DND-41 (cell line): Measurements from ENCODE around the gene MRAP.

Source experiments
- ATAC-seq: fragments of 200-7000 bp; cut with Tn5 transposase; 3 replicates; pipeline ENCODE4 v1.9.1; 2021; ENCODE audit warnings: low read depth; ENCODE audit not compliant: insufficient read depth
- DNase-seq: peaks from one replicate; pipeline ENCODE4 v3.0.0-alpha.2; 2020
- H2AFZ ChIP-seq: 2 replicates; pipeline ENCODE4 v1.6.0; 2012; ENCODE audit warnings: low read depth, low read length
- H3K27ac ChIP-seq: 2 replicates; pipeline ENCODE4 v1.5.1; 2012; ENCODE audit warnings: low read length, inconsistent platforms
- H3K27me3 ChIP-seq: fragments of 200-600 bp; sonication (generic); 2 replicates; pipeline ENCODE4 v1.6.0; 2012; ENCODE audit warnings: low read length, mild to moderate bottlenecking, inconsistent platforms; ENCODE audit not compliant: insufficient read depth, poor library complexity
- H3K36me3 ChIP-seq: 2 replicates; pipeline ENCODE4 v1.5.1; 2012; ENCODE audit warnings: low read length, inconsistent platforms; ENCODE audit not compliant: insufficient read depth
- H3K4me1 ChIP-seq: 2 replicates; pipeline ENCODE4 v1.5.1; 2012; ENCODE audit warnings: mild to moderate bottlenecking, low read length; ENCODE audit not compliant: insufficient read depth
- H3K4me2 ChIP-seq: 2 replicates; pipeline ENCODE4 v1.6.0; 2012; ENCODE audit warnings: mild to moderate bottlenecking, moderate library complexity, low read length, inconsistent platforms; ENCODE audit not compliant: insufficient read depth
- H3K4me3 ChIP-seq, 2 experiments: fragments of 200-600 bp in 1 of 2; shearing (Covaris generic) in 1 of 2; 2 replicates each; pipeline ENCODE4 v1.5.1; 2012 to 2016; ENCODE audit warnings: inconsistent platforms in 2 of 2, low read length in 2 of 2, mild to moderate bottlenecking in 2 of 2, low read depth in 1 of 2, moderate library complexity in 1 of 2
- H3K79me2 ChIP-seq: 2 replicates; pipeline ENCODE4 v1.6.0; 2012; ENCODE audit warnings: low read length, inconsistent platforms; ENCODE audit not compliant: insufficient read depth
- H3K9ac ChIP-seq: 2 replicates; pipeline ENCODE4 v1.6.0; 2012; ENCODE audit warnings: low read depth, mild to moderate bottlenecking, inconsistent platforms, low read length, moderate library complexity
- H3K9me3 ChIP-seq: 2 replicates; pipeline ENCODE4 v1.5.1; 2012; ENCODE audit warnings: low read length, moderate library complexity, mild to moderate bottlenecking, inconsistent platforms; ENCODE audit not compliant: insufficient read depth, severe bottlenecking
- H4K20me1 ChIP-seq: 2 replicates; pipeline ENCODE4 v1.6.0; 2012; ENCODE audit warnings: low read length; ENCODE audit not compliant: insufficient read depth
- EZH2 ChIP-seq: IDR thresholded peaks from 3 replicates; pipeline ENCODE4 v1.6.1; 2012; ENCODE audit warnings: borderline replicate concordance, low read depth, mild to moderate bottlenecking, moderate library complexity, low read length, inconsistent platforms; ENCODE audit not compliant: severe bottlenecking
- TF ChIP-seq, protein P1 (sequence below): IDR thresholded peaks from 2 replicates; pipeline ENCODE4 v1.5.1; 2012; ENCODE audit warnings: borderline replicate concordance, low read length, moderate library complexity, mild to moderate bottlenecking; ENCODE audit not compliant: poor library complexity, severe bottlenecking; ENCODE audit errors: extremely low read depth

Gene MRAP

DNA sequence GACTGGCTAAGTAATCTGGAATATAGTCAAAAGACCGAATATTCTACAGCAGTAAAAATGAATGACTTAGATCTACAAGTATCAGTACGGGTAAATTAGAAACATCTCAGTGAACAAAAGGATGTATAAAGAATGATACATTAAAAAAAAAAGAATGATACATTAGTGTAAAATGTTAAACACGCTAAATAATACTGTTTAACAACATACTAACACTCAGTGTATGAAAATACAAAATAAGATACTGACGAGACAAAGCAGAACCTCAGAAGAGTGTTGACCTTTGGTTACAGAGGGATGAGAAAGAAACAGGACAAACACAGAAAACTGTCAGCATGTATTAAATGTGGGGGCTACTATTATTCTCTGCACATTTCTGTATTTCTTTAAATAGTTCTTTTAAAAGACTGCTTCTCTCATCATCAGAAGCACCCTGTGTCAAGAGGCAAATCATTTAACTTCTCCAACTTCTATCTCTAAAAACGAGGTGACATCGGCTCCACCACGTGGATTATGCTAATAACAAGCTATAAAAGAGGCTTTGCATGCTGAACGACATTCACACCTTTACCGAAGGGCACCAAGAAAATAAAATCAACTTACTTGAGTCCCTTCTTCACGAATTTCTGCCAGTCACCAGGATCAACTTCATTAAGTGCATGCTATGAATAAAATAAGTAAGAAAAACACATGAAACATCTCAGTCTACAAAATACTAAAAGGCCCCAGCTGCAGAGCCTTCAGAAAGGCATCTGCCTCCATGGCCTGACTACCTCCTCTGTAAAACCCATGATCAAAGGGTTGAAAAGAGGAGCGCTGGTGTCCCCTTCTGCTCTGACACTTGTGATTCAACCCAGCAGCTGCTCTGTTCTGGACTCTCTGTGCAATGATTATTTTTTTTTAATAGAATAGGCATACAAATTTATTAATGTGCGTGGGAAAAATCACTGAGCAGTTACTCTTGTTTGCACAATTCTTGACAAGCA, 42.5 kb downstream of the MRAP start:
- H3K27ac ChIP-seq = no peak overlapping the region
- H3K4me3 ChIP-seq = no peak overlapping the region
- no peak for DNase-seq
- no peak overlapping the region for H3K9ac ChIP-seq
- no peak for ATAC-seq
- H3K36me3 ChIP-seq = peaks cover 94% of the 10 kb centered on the region
- H3K27me3 ChIP-seq = no peaks in the 10 kb centered on the region
- no peaks in the 10 kb centered on the region for H4K20me1 ChIP-seq
- no peak overlapping the region for H3K4me2 ChIP-seq
- no peaks in the 10 kb centered on the region for H3K4me1 ChIP-seq
- no peak overlapping the region for H2AFZ ChIP-seq
- H3K9me3 ChIP-seq = peaks cover 12% of the 10 kb centered on the region
- no peaks in the 10 kb centered on the region for H3K79me2 ChIP-seq
- no peak for TF ChIP-seq EZH2
- TF ChIP-seq, protein P1, sequence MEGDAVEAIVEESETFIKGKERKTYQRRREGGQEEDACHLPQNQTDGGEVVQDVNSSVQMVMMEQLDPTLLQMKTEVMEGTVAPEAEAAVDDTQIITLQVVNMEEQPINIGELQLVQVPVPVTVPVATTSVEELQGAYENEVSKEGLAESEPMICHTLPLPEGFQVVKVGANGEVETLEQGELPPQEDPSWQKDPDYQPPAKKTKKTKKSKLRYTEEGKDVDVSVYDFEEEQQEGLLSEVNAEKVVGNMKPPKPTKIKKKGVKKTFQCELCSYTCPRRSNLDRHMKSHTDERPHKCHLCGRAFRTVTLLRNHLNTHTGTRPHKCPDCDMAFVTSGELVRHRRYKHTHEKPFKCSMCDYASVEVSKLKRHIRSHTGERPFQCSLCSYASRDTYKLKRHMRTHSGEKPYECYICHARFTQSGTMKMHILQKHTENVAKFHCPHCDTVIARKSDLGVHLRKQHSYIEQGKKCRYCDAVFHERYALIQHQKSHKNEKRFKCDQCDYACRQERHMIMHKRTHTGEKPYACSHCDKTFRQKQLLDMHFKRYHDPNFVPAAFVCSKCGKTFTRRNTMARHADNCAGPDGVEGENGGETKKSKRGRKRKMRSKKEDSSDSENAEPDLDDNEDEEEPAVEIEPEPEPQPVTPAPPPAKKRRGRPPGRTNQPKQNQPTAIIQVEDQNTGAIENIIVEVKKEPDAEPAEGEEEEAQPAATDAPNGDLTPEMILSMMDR = no peak

DNA sequence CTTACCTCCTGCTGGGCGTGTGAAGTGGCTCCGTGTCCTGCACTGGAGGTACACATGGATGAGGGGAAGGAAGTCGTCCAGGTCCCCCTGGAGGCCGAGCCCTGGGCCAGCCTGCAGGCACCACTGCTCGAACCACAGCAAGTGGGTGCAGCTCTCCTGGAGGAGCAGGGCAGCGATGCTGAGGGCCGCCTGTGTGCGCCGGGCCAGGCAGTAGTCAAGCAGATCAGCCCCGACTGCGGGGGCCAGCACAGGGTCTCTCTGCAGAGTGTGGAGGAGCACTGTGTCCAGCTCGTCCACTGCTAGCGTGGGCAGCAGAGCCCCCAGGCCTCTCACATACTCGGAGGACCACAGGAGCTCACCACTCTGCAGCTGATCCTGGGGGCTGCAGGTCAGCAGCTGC, 48.3 kb downstream of the MRAP start:
- no peak for DNase-seq
- Histone ChIP-seq H3K27me3 (no peaks in the 10 kb centered on the region), H3K9ac (no peak overlapping the region), H3K9me3 (peaks cover 12% of the 10 kb centered on the region), H3K36me3 (peaks cover 99% of the 10 kb centered on the region), H3K4me3 (no peak overlapping the region), H2AFZ (no peak overlapping the region), H3K79me2 (no peaks in the 10 kb centered on the region), H3K27ac (no peak overlapping the region), H4K20me1 (0 out of 2 replicates have a peak, but pooled peaks cover 2% of the 10 kb centered on the region), H3K4me1 (no peaks in the 10 kb centered on the region), H3K4me2 (no peak overlapping the region)
- ATAC-seq = no peak
- TF ChIP-seq, protein P1 = no peak
- TF ChIP-seq EZH2 = no peak

DNA sequence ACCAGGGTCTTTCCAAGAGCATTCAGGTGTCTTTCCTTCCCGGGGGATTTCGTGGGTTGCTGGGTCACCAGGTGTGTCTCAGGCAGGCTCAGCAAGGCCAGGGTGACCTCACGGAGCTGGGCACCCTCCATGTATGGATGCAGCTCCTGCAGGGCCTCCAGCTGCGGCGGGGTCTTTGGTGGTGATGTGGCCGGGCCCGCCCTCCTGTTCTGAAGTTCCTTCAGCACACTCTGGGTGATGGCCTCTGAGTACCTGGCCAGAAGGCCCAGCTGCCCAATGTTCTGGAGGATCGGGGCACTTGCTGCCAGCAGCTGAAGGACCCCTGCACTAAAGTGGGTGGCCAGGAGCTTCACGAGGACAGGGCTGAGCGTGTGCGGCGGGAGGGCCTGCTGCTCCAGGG, 48.7 kb downstream of the MRAP start:
- Histone ChIP-seq H3K9me3 (peaks cover 12% of the 10 kb centered on the region), H3K79me2 (no peaks in the 10 kb centered on the region), H3K27ac (no peak overlapping the region), H3K4me1 (no peaks in the 10 kb centered on the region), H4K20me1 (0 out of 2 replicates have a peak, but pooled peaks cover 2% of the 10 kb centered on the region), H3K36me3 (peaks cover 99% of the 10 kb centered on the region), H2AFZ (no peak overlapping the region), H3K9ac (no peak overlapping the region), H3K4me3 (no peak overlapping the region), H3K27me3 (no peaks in the 10 kb centered on the region), H3K4me2 (no peak overlapping the region)
- ATAC-seq (no peak), DNase-seq (no peak)
- no peak for TF ChIP-seq EZH2
- TF ChIP-seq, protein P1 = no peak
